ENCODE measurements around the gene TRIM17. TPM values are rescaled to one million over a fixed set of nuclear protein-coding genes. Genes with fewer than 3 reads are reported as not detected.
A peak's percentile ranks its signal among the peaks of the same experiment; 100 is the strongest.

TRIM17 gene
- total and polyA plus RNA-seq, 9 of the 15 experiments (the other 6 are each of a cell fraction or from before 2014, with no cell fraction given) = not detected

DNA sequence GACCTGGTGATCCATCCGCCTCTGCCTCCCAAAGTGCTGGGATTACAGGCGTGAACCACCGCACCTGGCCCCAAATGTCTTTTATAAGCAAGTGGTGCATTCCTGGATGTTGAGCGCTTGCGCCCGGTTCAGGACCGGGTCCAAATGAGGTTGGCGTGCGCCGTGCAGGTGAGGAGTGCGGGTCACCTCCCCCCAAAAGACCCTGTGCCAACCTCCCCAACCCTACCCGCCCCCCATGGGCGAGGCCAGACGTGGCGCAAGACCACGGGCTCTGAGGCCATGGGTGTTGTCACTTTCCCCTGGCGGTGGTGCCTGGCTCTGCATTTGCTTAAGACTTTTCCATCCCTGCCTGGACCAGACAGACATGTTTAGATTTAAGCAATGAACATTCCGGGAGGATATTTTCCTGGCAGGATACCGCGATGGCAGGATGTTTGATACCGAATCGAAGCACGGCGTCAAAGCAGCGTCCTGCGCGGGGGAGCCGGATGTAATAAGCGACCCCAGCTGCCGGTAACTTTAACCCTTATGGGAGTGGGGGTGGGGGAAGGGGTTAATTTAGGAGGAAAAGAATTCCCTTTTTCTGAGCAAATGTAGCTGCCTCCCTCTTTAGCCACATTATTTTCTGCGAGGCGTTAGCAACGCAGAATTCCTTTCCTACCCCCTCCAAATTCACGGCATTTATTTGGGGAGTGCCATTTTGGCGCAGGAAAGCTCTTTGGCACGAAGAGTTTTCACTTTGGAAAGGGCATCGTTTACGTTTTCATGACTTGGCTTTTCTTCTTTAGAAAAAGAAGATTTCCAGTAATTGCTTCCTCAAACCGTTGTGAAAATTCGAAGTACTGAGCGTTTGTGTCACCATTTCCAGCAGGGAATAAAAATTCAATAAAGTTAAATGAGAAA lies 42.7 kb upstream of the TRIM17 start (continued):
- TF ChIP-seq CHD7 (IDR thresholded peaks at IDR 0.05; ENCODE audit: low read depth, low read length) (no peak), ZNF444 (CRISPR knock-in tag; IDR thresholded peaks at IDR 0.05) (no peak), POLR2AphosphoS2 (IDR thresholded peaks at IDR 0.05; ENCODE audit: low read length) (no peak), KDM4B (IDR thresholded peaks at IDR 0.05; ENCODE audit: borderline replicate concordance in 2 of 2, low read depth in 1 of 2) (no peak), KLF1 (tag; IDR thresholded peaks at IDR 0.05) (no peak), SUPT5H (IDR thresholded peaks at IDR 0.05) (no peak), MCM5 (IDR thresholded peaks at IDR 0.05; ENCODE audit: low read depth) (no peak), CCNT2 (IDR thresholded peaks at IDR 0.05; ENCODE audit: borderline replicate concordance, extremely low read depth, insufficient read length, low read depth, low read length) (no peak), HNRNPH1 (optimal IDR thresholded peaks at IDR 0.05; ENCODE audit: low read depth, low read length) (no peak), DLX4 (CRISPR knock-in tag; IDR thresholded peaks at IDR 0.05) (no peak)
- TF ChIP-seq, protein P1, sequence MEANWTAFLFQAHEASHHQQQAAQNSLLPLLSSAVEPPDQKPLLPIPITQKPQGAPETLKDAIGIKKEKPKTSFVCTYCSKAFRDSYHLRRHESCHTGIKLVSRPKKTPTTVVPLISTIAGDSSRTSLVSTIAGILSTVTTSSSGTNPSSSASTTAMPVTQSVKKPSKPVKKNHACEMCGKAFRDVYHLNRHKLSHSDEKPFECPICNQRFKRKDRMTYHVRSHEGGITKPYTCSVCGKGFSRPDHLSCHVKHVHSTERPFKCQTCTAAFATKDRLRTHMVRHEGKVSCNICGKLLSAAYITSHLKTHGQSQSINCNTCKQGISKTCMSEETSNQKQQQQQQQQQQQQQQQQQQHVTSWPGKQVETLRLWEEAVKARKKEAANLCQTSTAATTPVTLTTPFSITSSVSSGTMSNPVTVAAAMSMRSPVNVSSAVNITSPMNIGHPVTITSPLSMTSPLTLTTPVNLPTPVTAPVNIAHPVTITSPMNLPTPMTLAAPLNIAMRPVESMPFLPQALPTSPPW (CRISPR knock-in tag; IDR thresholded peaks at IDR 0.05) = peak; percentile 55
- TF ChIP-seq, protein P2, sequence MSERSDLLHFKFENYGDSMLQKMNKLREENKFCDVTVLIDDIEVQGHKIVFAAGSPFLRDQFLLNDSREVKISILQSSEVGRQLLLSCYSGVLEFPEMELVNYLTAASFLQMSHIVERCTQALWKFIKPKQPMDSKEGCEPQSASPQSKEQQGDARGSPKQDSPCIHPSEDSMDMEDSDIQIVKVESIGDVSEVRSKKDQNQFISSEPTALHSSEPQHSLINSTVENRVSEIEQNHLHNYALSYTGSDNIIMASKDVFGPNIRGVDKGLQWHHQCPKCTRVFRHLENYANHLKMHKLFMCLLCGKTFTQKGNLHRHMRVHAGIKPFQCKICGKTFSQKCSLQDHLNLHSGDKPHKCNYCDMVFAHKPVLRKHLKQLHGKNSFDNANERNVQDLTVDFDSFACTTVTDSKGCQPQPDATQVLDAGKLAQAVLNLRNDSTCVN (CRISPR knock-in tag; IDR thresholded peaks at IDR 0.05) = 0 out of 2 replicates have a peak, but pooled peaks have one; percentile 19

Measured in K562 (cell line).